HG03460 (cell line): ENCODE measurements around the gene TP73.
"Not testable (repeated sequence)": the region's sequence is repeated elsewhere in the genome, so short reads cannot be mapped to it uniquely, and the experiment has no call there.

Experiments used
- ATAC-seq: cut with Tn5 transposase; IDR thresholded peaks from one replicate; pipeline ENCODE4 v1.9.1; 2021; ENCODE audit not compliant: unreplicated experiment

Gene TP73

DNA sequence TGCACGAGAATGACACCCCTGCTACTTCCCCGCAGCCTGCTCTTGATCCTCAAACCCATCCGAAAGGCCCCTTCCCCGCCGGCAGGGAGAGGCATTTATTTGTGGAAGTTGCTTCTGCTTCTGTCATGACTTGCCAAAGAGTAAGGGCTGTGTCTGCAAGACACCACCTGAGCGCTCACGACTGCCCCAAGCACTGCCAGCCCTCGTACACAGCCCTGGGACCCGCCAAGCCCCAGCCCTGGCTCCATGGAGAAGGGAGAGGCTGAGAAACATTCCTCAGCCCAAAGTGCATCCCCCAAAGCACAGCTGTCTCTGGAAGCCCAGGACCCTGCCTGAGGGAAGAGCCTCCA, 33.8 kb upstream of the TP73 start:
- no peak for ATAC-seq

DNA sequence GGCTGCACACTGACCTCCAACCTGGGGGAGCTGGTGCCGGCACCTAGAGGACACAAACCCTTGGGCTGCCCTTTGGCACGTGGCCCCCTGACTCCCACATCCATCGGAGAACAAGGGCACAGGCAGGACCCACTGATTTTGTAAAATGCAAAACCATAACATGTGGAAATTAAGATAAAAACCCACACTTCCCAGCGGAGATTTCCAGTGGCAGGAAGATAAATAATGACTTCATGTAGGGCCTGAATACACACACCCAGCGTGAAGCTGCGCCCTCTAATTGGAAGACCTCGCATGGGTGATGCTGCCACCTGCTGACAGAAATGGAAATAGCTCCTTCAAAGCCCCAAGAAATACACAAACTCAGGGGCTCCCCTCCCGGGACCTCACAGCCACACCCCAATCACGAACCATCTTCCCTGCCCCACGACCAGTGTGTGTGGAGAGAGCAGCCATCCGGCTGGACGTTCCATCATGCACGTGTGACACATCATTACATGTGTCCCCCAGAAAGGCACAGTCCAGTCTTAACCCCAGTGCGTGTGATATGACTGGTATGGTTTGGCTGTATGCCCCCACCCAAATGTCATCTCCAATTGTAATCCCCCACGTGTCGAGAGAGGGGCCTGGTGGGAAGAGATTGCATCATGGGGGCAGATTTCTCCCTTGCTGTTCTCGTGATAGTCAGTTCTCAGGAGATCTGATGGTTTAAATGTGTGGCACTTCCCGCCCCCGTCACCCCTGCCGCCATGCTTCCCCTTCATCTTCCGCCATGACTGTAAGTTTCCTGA, 33.2 kb upstream of the TP73 start:
- no peak for ATAC-seq

DNA sequence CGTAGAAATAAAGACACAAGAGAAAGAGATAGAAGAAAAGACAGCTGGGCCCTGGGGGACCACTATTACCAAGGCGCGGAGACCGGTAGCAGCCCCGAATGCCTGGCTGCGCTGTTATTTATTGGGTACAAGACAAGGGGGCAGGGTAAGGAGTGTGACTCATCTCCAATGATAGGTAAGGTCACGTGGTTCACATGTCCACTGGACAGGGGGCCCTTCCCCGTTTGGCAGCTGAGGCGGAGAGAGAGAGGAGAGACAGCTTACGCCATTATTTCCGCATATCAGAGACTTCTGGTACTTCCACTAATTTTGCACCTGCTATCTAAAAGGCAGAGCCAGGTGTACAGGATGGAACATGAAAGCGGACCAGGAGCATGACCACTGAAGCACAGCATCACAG, 31.6 kb upstream of the TP73 start:
- no peak for ATAC-seq

DNA sequence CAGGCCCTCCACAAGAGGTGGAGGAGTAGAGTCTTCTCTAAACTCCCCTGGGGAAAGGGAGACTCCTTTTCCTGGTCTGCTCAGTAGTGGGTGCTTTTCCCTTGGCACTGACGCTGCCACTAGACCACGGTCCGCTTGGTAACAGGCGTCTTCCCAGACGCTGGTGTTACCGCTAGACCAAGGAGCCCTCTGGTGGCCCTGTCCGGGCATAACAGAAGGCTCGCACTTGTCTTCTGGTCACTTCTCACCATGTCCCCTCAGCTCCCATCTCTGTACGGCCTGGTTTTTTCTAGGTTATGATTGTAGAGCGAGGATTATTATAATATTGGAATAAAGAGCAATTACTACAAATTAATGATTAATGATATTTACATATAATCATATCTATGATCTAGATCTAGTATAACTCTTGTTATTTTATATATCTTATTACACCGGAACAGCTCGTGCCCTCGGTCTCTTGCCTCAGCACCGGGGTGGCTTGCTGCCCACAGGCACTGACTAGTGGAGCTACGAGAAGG, 31.1 kb upstream of the TP73 start:
- not testable (repeated sequence) for ATAC-seq

DNA sequence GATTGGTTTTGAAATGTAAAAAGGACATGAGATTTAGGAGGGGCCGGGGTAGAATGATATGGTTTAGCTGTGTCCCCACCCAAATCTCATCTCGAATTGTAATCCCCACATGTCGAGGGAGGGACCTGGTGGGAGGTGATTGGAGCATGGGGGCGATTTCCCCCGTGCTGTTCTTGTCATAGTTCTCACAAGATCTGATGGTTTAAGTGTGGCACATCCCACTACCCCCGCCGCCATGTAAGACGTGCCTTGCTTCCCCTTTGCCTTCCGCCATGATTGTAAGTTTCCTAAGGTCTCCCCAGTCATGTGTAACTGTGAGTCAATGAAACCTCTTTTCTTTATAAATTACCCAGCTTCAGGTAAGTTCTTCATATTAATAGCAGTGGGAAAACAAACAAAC, 30.2 kb upstream of the TP73 start:
- ATAC-seq: not testable (repeated sequence)

DNA sequence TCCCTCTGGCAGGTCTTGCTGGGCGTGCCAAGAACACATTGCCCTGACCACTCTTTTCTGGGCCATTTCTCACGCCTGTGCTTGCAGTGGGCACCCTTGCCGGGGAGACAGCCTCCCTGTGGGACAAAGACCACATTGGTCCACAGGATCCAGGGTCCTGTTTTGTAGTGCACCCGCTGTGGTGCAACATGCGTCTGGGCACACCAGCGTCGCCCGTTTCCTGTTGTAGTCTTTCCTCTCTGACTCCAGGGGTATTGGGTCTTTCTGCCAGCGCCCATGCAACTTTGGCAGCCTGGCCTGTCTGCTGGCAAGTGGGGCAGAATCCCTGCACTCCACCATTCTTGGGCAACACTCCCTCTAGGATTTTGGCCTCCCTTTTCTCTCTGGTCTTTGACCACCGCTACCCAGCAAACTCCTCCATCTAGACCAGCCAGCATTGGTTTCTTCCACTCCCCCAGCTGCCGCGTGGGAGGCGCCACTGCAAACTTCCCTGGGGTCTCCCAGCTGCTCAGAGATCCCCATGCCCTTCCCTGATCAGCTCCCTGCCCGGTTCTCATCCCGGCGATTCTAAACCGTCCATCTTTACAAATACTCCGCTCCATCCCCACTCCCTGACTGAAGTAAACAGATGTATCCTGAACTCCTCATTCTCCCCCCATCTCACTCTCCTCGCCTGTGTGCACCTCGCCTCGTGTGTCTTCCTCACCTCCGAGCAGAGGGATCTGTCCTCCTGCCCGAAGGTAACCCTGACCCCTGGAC, 28.7 kb upstream of the TP73 start:
- ATAC-seq: no peak

DNA sequence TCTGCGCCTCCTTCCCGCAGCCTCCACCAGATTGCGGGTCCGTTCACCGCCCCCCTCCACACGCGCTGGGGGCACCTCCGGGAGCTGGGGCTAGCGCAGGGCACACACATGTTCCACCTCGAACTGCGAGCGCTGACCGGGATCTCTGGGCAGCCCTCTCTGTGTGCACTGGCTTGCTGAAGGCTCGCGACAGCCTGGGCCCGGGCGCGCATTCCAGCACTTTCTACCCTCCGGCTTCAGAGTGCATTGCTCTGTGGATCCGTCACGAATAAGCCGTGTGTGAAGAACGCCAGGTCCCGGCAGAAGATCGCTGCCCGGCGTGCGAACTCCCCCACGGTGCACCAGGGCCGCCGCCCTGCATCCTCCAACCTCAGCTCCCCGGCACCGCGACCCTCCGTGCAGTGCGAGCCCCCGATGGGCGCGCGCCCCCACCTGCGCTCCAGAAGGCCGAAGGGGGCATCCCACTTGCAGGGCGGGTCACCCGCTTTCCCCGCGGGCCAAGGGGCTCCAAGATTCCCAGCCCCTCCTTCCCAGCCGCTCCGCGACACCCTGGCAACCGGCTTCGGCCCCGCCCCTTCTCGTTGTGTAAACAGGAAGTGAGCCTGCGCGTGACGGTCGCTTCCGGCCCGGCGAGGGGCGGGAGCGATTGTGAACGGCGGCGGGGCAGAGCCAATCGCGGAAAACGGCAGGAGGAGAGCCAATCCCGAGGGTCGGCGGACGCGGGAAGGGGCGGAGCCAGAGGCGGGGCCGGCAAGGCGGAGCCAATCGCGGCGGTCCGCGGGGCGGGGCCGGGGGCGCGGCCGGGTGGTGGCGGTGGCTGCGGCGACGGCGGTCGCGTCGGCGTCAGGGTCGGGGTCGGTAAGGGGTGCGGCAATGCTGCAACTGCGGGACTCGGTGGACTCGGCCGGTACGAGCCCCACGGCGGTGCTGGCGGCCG, 27.8 kb upstream of the TP73 start, which contains the start of gene TPRG1L:
TPRG1L (plus strand) TSS at position 816 of the 937 bp plus-strand sequence; CDS start at position 874, 58 bp downstream.
- ATAC-seq: peak; percentile 96

DNA sequence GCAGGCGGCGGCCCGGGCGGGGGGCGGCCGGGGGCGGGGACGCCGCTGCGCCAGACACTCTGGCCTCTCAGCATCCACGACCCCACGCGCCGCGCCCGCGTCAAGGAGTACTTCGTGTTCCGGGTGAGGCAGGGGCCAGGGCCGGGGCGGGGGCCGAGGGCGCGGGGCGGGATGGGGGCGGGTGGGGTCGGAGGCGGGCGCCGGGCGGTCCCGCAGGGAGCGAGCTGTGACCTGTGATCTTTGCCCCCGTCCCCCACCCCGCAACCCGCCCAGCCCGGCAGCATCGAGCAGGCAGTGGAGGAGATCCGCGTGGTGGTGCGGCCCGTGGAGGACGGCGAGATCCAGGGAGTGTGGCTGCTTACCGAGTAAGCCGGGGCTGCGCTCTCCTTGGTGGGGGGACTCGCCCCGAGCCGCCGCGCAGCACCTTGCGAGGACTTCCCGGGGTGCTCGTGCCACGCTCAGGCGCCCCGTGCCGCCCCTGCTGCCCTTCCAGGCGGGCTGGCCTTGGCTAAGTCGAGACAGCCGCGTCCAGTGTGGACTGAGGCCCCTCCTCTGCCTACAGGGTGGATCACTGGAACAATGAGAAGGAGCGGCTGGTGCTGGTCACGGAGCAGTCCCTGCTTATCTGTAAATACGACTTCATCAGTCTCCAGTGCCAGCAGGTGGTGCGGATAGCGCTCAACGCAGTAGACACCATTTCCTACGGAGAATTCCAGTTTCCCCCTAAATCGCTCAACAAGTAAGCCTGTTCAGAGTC, 27.0 kb upstream of the TP73 start:
- peak; percentile 10 for ATAC-seq

DNA sequence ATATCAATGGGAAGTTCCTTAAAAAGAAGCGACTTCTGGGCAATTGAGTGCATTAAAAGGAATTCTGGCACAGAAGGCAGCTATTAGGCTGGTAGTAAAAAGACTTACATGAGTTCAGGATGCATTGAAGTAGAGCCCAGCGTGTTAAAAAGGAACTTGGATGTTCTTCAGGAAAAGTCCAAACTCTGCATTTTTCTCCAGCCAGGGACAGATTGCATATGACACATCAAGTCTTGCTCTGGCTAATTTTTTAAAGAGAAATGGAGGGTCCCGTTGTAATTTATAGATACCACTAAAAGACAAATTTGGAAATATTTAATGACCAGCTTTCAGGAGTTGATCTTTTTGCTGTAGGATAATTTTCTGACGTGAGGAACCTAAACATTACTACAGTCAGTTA, 26.3 kb upstream of the TP73 start:
- ATAC-seq: no peak

DNA sequence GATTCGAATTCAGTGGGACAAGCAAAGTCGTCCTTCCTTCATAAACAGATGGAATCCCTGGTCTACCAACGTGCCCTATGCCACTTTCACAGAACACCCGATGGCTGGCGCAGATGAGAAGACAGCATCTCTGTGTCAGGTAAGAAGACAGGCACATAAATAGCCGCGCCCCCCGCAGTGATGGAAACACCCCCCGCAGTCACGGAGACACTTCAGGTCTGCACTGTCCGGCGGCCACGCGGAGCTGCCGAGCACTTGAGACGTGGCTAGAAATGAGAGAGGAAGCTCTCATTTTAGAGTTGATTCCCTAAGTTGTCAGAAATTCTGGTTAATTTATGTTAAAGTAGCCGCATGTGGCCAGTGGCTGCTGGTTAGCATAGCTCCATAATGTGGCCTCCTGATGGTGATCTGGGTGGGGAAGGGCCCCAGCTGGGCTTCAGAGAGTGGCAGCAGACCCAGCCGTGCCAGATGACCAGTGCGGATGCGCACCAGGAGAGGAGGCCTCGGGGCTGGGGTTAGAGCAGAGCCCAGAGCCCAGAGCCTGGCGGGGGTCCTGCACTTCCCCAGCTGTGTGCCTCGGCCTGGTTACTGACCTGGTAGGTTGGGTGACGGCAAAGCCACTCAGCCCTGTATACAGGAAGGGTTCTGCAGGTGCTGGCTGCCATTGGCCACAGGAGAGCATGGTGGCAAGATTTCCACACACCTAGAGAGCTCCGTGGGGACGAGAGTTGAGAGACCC, 24.6 kb upstream of the TP73 start:
- no peak for ATAC-seq

DNA sequence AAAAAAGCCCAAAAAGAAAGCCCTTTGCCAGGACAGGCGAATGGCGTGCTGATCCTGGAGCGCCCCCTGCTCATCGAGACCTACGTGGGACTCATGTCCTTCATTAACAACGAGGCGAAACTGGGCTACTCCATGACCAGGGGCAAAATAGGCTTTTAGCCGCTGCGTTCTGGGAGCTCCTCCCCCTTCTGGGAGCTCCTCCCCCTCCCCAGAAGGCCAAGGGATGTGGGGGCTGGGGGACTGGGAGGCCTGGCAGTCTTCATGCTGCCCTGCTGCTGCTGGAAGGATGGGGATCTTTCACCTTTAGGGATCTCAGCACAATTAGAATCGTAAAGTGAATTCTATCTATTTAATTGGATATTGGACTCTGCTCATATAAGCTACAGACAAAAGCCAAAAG, 23.9 kb upstream of the TP73 start:
- ATAC-seq: no peak

DNA sequence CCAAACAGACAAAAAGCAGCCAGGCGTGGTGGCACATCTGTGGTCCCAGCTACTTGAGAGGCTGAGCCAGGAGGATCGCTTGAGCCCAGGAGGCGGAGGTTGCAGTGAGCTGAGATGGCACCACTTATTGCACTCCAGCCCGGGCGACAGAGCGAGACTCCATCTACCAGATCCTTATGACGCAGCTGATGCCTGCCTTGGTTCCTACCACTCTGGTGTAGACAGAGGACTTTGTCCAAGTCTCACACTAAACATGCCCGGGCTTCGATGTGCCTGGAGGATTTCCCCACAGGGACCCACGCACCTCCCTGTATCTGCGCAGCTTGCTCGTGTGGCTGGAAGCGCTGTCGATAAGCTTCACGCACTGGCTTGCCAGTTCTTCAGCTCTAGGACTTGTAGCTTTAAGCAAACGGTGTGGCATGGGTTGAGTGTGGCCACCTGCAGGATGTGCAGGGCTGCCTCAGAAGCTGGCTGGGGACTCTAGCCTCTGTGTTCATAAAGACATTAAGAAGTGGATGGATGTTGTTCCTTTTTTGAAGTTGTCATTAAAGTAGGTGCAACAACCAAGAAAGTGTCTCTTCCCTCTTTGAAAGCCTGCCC, 22.7 kb upstream of the TP73 start:
- ATAC-seq: no peak

DNA sequence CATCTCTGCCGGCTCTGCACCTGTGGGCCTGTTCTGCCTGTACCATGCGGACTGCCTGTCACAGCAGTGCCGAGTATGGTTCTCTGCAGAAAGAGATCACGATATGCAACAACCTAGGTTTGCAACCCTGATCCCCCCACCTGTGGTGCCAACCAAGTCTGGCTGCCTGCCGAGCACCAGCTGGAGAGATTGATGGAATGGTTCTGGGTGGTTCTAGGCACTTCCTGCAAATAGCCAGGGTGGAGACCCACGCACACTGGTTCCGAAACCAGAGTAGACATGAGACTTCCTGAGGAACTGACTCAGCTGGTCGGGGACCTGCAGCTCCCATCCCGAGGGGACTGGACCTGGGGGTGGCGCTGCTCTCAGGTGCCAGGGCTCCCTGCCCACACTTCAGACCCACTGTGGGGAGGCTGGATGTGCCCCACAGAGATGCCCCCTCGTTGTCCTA, 22.1 kb upstream of the TP73 start:
- no peak for ATAC-seq

DNA sequence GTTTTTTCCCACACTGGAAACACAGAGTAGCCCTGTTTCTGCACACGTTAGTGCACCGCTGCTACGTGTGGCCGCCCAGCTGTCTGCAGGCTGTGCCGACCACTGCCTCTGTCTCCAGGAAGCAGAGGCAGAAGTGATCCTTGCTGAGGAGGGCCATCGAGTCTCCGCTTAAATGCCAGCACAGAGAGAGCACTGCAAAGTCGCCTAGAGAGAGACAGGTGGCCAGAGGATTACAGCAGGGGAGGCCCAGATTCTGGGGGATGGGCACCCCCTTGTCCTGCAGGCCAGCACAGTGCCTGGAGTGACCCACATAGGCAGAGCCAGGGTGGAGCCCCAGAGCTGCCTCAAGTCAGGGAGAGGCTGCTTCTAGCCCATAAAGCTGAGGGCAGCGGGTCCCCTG, 21.4 kb upstream of the TP73 start:
- ATAC-seq: no peak

DNA sequence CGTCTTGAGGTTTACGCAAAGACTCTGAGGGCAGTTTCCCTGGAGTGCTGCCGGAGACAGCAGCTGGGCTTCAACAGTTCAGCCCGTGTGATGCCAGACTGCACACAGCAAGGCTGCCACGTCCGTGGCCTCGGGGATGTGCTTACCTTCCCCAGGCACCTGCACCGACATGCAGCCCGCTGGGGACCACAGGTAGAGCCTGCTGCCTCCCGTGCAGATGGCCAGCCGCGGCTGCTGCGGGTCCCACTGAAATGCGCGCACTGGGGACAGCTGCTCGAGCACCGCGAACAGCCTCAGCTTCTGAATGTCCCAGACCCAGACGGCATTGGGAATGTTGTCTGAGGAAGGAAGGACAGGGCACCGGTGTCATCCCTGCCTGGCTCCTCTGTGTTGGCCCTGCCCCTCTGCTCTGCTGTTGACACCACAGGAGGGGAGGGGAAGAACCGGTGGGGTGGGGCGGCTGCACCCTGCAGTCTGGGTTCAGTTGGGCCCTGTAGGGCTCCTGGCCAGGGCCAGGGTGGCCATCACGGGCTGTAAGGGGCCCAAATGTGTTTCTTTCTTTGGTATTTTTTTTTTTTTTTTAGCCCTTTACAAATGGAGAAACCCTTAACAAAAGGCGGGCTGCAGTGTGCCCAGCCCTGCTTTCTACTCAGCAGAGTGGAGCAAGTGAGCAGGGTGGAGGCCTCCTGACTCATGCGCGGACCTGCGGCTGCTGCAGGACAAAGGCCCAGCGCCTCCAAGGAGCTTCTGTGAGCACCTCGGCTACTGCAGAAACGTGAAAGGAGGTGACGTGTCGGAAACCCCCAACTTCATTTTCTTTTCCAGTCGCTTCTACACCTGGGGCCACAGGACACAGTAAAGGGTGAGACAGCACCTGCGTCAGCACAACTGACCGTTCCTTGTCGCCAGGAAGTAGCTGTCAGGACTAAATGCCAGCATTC, 20.7 kb upstream of the TP73 start:
- no peak for ATAC-seq

DNA sequence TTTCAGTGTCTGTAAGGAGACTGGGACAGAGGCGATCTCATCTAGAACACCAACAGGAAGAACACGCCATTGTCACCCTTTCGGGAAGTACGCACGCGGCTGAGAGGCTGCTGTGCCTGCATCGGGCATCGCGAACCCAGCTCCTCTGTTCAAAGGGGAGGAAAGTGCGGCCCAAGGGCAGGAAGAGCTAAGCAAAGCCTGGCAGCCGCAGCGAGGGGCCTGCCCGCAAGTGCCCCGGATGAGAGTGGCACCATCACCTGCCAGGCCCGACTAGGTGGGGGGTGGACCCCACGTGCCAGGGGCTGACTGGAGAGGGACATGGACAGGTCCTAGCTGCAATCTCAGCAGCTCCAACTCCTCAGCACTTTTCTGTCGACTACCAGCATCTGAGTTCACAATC, 20.0 kb upstream of the TP73 start:
- no peak for ATAC-seq

DNA sequence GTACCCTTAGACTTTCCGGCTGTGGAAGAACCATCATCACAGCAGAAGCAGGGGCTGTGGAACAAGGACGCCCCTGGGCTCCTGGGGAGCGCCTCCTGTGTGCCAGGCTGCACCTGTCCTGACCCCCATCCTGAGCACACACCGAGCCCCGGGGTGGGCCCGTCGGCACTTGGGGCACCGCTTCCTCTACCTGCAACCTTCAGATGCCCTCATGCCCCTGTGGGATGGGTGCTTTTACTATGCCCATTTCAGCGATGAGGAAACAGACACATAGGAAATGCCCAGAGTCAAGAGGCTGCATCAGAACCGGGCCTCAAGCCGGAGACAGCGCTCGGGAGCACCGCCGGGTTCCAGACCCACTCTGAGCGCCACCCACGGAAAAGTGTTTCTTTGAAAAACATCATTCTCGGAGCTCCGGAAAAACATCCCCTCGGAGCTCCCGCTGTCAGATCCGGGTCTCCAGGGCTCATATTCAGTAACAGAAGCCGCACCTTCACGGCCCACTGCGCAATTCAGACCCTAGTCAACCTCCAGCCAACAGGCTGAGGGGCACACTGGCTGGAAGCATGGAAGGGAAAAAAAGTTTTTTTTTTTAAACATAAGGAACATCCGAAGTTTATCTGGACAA, 19.5 kb upstream of the TP73 start:
- ATAC-seq: no peak
